K562 (cell line): Measurements from ENCODE around the gene FTO. TPM values are rescaled to one million over a fixed set of nuclear protein-coding genes. Genes with fewer than 3 reads are reported as not detected.

Experiments
- ATAC-seq: fragments of 200-7000 bp; cut with Tn5 transposase; 3 replicates; pipeline ENCODE4 v1.9.1; 2020; ENCODE audit warnings: moderate library complexity
- BruUV-seq: library from RNA; stranded (reverse); fragments of 400-500 nt; replicated peaks from 2 replicates; lab custom pipeline; 2021; lab: Mats Ljungman, UMichigan
- CTCF ChIA-PET: fragments of 300-600 bp; formaldehyde crosslinking; extraction: SDS; loops from one replicate; lab custom pipeline; 2021; ENCODE audit warnings: low intra/inter-chr PET ratio; lab: Yijun Ruan, JAX
- POLR2A ChIA-PET: fragments of 300-600, 350-650 bp; sonication (Branson Sonifier 250); formaldehyde crosslinking; extraction: SDS; loops from one replicate; lab custom pipeline; 2021; ENCODE audit warnings: antibody characterized with exemption, inconsistent platforms; lab: Yijun Ruan, JAX
- DNase-seq, 4 experiments: peaks; one replicate each; pipeline versions ENCODE4 v3.0.0 to v3.0.0-alpha.2; 2011 to 2018; ENCODE audit warnings: low spot score in 3 of 4, mixed read lengths in 3 of 4; ENCODE audit errors: extremely low read depth in 1 of 4
- FAIRE-seq: peaks from 2 replicates; lab custom pipeline; 2011; peaks lifted over from hg19 to GRCh38; lab: Jason Lieb, UNC
- H2AFZ ChIP-seq: 2 replicates; pipeline ENCODE4 v1.6.0; 2011; ENCODE audit warnings: low read depth, low read length, control low read depth, inconsistent platforms
- H3K27ac ChIP-seq: fragments of 200-600 bp; 3 replicates; pipeline ENCODE4 v1.8.0; 2011; ENCODE audit warnings: low read depth, mild to moderate bottlenecking, control low read depth, inconsistent platforms, low read length, moderate library complexity, mixed read lengths; ENCODE audit errors: extremely low read depth
- H3K27me3 ChIP-seq, 2 experiments: fragments of 300-600 bp in 1 of 2; 2 replicates in 1 of 2; 3 replicates in 1 of 2; pipeline versions ENCODE4 v1.6.0 to v1.8.0; 2011; ENCODE audit warnings: inconsistent platforms in 2 of 2, low read length in 2 of 2, mild to moderate bottlenecking in 1 of 2, mixed read lengths in 1 of 2, moderate library complexity in 1 of 2; ENCODE audit not compliant: control insufficient read depth in 2 of 2, insufficient read depth in 2 of 2
- H3K36me3 ChIP-seq: fragments of 300-600 bp; 3 replicates; pipeline ENCODE4 v1.8.0; 2011; ENCODE audit warnings: mild to moderate bottlenecking, low read length, inconsistent platforms; ENCODE audit not compliant: control insufficient read depth, insufficient read depth
- H3K4me1 ChIP-seq, 2 experiments: fragments of 200-600 bp in 1 of 2; replicated peaks in 1 of 2; 2 replicates in 1 of 2; 3 replicates in 1 of 2; pipeline versions ENCODE4 v1.5.1 to v1.8.0; 2011; ENCODE audit warnings: inconsistent platforms in 2 of 2, low read length in 2 of 2, mild to moderate bottlenecking in 1 of 2, mixed read lengths in 1 of 2, moderate library complexity in 1 of 2; ENCODE audit not compliant: control insufficient read depth in 2 of 2, insufficient read depth in 2 of 2
- H3K4me2 ChIP-seq: 2 replicates; pipeline ENCODE4 v1.6.1; 2011; ENCODE audit warnings: low read length, control low read depth, inconsistent platforms, mixed read lengths; ENCODE audit not compliant: insufficient read depth
- H3K4me3 ChIP-seq: fragments of 200-600 bp; sonication (generic), shearing (Covaris generic); 2 replicates; pipeline ENCODE4 v1.5.1; 2016; ENCODE audit warnings: control low read depth, inconsistent platforms
- H3K79me2 ChIP-seq: fragments of 200-600 bp; 3 replicates; pipeline ENCODE4 v1.8.0; 2011; ENCODE audit warnings: low read length, inconsistent platforms; ENCODE audit not compliant: control insufficient read depth, insufficient read depth
- H3K9ac ChIP-seq, 2 experiments: 2 replicates each; pipeline versions ENCODE4 v1.6.0 to v1.6.1; 2011; ENCODE audit warnings: low read depth in 2 of 2, low read length in 2 of 2, control low read depth in 1 of 2, inconsistent platforms in 1 of 2, mild to moderate bottlenecking in 1 of 2, mixed read lengths in 1 of 2; ENCODE audit not compliant: insufficient read depth in 1 of 2
- H3K9me1 ChIP-seq: one replicate; pipeline ENCODE4 v1.6.0; 2011; ENCODE audit warnings: inconsistent platforms, mild to moderate bottlenecking, low read length, moderate library complexity; ENCODE audit not compliant: control insufficient read depth, insufficient read depth
- H3K9me3 ChIP-seq: replicated peaks from 2 replicates; pipeline ENCODE4 v1.5.1; 2011; ENCODE audit warnings: low read depth, low read length, inconsistent platforms; ENCODE audit not compliant: control insufficient read depth, insufficient read depth
- H4K20me1 ChIP-seq: replicated peaks from 2 replicates; pipeline ENCODE4 v1.6.1; 2011; ENCODE audit warnings: low read length, inconsistent platforms, mixed read lengths; ENCODE audit not compliant: control insufficient read depth, insufficient read depth
- DDX20 ChIP-seq: fragments of 450-650 bp; IDR thresholded peaks from 2 replicates; pipeline ENCODE4 v1.6.1; 2016; ENCODE audit warnings: missing genetic modification characterization, low read depth, mild to moderate bottlenecking, missing compliant biosample characterization, moderate library complexity
- FOXA3 ChIP-seq, 2 experiments: fragments of 450-650 bp in 1 of 2; sonication (generic) in 1 of 2; formaldehyde crosslinking; IDR thresholded peaks in 1 of 2; conservative IDR thresholded peaks in 1 of 2; 2 replicates each; pipeline versions ENCODE4 v1.4.0 to v1.8.0; 2020 to 2022; ENCODE audit warnings: mild to moderate bottlenecking in 2 of 2, missing genetic modification reagents in 1 of 2
- GTF2E2 ChIP-seq: fragments of 200-800 bp; sonication (Bioruptor generic); IDR thresholded peaks from 2 replicates; pipeline ENCODE4 v1.6.1; 2016; ENCODE audit warnings: missing genetic modification characterization, missing compliant biosample characterization
- HNRNPLL ChIP-seq: fragments of 200-400 bp; formaldehyde crosslinking; IDR thresholded peaks from 2 replicates; pipeline ENCODE4 v1.6.1; 2017; ENCODE audit warnings: low read length, low read depth, mild to moderate bottlenecking; ENCODE audit not compliant: poor library complexity, severe bottlenecking
- HSF4 ChIP-seq: fragments of 250-450 bp; sonication (Bioruptor Pico); IDR thresholded peaks from 2 replicates; pipeline ENCODE4 v2.1.2; 2022; ENCODE audit warnings: mild to moderate bottlenecking, moderate library complexity, borderline replicate concordance
- MCM7 ChIP-seq, 2 experiments: fragments of 450-650 bp; IDR thresholded peaks; 2 replicates each; pipeline ENCODE4 v1.6.1; 2016 to 2018
- TBP ChIP-seq: optimal IDR thresholded peaks from 2 replicates; pipeline ENCODE3; 2011; ENCODE audit warnings: low read depth, low read length, improper control_type of control experiment
- ZNF165 ChIP-seq: fragments of 250-450 bp; sonication (Bioruptor Pico); IDR thresholded peaks from 2 replicates; pipeline ENCODE4 v1.4.0; 2020; ENCODE audit warnings: borderline replicate concordance
- WGBS: fragments of 100-300 bp; shearing (Covaris generic); methylation state at CpG from one replicate; pipeline ENCODE4 v1.1.6; 2016; ENCODE audit warnings: low coverage, mixed read lengths; ENCODE audit not compliant: insufficient coverage; ENCODE audit errors: missing lambda C conversion rate; 5-methylcytosine and 5-hydroxymethylcytosine counted together
- in situ Hi-C: fragments of 300-500 bp; cut with MboI; formaldehyde crosslinking; loops from 4 replicates; pipeline ENCODE4 v1.15.0; 2018; ENCODE audit warnings: inconsistent platforms, mixed read lengths
- intact Hi-C: fragments of 100-400 bp; cut with micrococcal nuclease; formaldehyde crosslinking; loops from 2 replicates; pipeline ENCODE4 v1.14.2; 2022
- polyA plus RNA-seq, 8 experiments: library from polyadenylated mRNA; depleted of rRNA in 4 of 8; stranded (reverse) in 5 of 8; unstranded in 3 of 8; fragments of >200 nt; fragmentation: Nextera tagmentation in 2 of 8; fragmentation: Illumina TruSeq in 1 of 8; extraction: Ambion mirVana in 2 of 8; extraction: Trizol in 1 of 8; gene quantifications; 2 replicates each; pipeline versions ENCODE4 v1.2.1 to v1.2.3, GENCODE V29; 2011 to 2014; ENCODE audit warnings: inconsistent platforms in 1 of 8, missing spikeins in 1 of 8
- total RNA-seq, 7 experiments: library from RNA; depleted of rRNA in 6 of 7; stranded (reverse); fragments of >200 nt in 6 of 7; fragmentation: Illumina TruSeq in 2 of 7; extraction: Trizol in 2 of 7; gene quantifications; 2 replicates each; pipeline versions ENCODE4 v1.2.1 to v1.2.3, GENCODE V29; 2011 to 2021; ENCODE audit warnings: low replicate concordance in 1 of 7
- TF ChIP-seq, protein P1 (sequence below): sonication (generic); formaldehyde crosslinking; IDR thresholded peaks from 2 replicates; pipeline ENCODE4 v1.8.0; 2022; ENCODE audit warnings: mild to moderate bottlenecking, missing genetic modification reagents
- TF ChIP-seq, protein P2 (sequence below): fragments of 250-450 bp; sonication (Bioruptor Pico); IDR thresholded peaks from 2 replicates; pipeline ENCODE4 v1.5.0; 2022; ENCODE audit warnings: mild to moderate bottlenecking

Gene FTO
- total and polyA plus RNA-seq, 9 of the 15 experiments (the other 6 are each of a cell fraction or from before 2014, with no cell fraction given), result 11.3 to 27.7 (median 25.5) TPM

DNA sequence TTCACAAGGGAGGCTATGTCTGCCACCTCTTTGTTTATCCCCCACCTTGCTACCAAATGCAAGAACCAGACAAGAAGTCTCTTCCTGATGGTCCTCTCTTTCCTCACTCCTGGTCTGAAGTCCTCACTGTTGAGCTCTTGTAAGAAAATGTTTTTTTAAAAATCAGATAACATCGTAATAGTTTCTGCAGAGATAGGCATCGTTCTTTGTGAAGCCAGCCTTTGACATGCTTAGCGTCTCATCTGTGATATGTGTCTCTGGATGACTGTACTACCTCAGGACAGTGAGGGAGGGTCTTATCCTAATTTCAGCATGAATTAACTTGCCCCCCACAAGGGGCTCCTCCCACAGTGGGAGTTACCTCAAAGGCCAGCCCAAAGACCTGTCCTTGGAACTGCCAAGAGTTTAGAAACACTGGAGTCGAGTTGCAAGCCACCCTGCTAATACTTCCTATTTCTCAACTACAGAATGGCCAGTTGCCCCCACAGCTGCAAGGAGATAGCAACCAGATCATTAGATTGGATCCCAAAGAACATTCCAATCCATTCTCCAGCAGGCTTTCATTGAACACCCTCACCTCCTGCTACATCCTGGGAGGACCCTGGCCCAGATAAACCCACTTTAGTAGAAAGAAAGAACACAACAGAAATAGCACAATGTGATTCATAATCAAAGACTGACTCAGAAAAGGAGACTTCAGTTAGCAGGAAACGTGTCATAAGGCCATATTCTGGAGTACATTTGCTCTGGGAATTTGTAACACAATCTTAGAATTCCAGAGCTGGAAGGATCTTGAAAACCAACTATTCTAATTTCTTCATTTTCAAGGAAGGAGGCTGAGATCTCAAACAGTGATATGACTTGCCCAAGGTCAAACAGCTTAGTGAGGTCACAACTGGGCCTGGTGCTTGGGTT, 431.7 kb downstream of the FTO start (continued):
- no peak for TF ChIP-seq HSF4 (CRISPR knock-in tag)
- TF ChIP-seq, all 486 proteins: peak for 0

DNA sequence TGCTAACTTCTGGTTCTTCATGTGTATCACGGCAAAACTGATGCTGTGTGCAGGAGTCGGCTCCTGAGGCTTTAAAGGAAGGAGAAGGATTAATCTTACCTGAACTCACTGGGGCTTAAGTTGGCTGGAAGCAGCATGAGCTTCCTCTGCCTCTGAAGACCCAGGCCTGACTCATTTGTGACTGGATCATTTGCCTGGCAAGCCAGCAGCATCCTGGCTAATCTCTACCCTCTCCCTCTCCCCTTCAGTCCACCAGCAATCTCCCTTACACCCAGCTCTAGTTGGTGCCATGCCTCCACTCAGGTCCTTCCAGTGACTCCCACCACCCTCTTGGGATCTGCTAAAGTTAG, 432.3 kb downstream of the FTO start:
- TF ChIP-seq HNRNPLL, result no peak
- no peak for TF ChIP-seq TBP
- no peak for TF ChIP-seq FOXA3 (CRISPR knock-in tag; conservative IDR thresholded peaks at IDR 0.05 in 1 of 2, IDR thresholded peaks at IDR 0.05 in 1 of 2)
- no peak for TF ChIP-seq DDX20 (tag)
- no peak for TF ChIP-seq GTF2E2 (tag)
- TF ChIP-seq, protein P1, sequence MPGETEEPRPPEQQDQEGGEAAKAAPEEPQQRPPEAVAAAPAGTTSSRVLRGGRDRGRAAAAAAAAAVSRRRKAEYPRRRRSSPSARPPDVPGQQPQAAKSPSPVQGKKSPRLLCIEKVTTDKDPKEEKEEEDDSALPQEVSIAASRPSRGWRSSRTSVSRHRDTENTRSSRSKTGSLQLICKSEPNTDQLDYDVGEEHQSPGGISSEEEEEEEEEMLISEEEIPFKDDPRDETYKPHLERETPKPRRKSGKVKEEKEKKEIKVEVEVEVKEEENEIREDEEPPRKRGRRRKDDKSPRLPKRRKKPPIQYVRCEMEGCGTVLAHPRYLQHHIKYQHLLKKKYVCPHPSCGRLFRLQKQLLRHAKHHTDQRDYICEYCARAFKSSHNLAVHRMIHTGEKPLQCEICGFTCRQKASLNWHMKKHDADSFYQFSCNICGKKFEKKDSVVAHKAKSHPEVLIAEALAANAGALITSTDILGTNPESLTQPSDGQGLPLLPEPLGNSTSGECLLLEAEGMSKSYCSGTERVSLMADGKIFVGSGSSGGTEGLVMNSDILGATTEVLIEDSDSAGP (CRISPR knock-in tag), result no peak
- TF ChIP-seq, protein P2, sequence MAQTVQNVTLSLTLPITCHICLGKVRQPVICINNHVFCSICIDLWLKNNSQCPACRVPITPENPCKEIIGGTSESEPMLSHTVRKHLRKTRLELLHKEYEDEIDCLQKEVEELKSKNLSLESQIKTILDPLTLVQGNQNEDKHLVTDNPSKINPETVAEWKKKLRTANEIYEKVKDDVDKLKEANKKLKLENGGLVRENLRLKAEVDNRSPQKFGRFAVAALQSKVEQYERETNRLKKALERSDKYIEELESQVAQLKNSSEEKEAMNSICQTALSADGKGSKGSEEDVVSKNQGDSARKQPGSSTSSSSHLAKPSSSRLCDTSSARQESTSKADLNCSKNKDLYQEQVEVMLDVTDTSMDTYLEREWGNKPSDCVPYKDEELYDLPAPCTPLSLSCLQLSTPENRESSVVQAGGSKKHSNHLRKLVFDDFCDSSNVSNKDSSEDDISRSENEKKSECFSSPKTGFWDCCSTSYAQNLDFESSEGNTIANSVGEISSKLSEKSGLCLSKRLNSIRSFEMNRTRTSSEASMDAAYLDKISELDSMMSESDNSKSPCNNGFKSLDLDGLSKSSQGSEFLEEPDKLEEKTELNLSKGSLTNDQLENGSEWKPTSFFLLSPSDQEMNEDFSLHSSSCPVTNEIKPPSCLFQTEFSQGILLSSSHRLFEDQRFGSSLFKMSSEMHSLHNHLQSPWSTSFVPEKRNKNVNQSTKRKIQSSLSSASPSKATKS (CRISPR knock-in tag), result no peak
- TF ChIP-seq MCM7 (IDR thresholded peaks at IDR 0.05), result no peak
- TF ChIP-seq ZNF165, result no peak
- Histone ChIP-seq H3K9me3 (no peaks in the 10 kb centered on the region), H3K9me1 (no peaks in the 10 kb centered on the region), H4K20me1 (no peaks in the 10 kb centered on the region), H3K4me3 (no peak overlapping the region), H3K4me1 (no peaks in the 10 kb centered on the region), H3K27me3 (peaks cover 0 to 4% of the 10 kb centered on the region in 2 experiments; a peak in 2 of 5 replicates), H3K36me3 (no peaks in the 10 kb centered on the region), H3K27ac (no peak overlapping the region), H2AFZ (no peak overlapping the region), H3K9ac (no peak overlapping the region), H3K79me2 (no peaks in the 10 kb centered on the region), H3K4me2 (no peak overlapping the region)
- CTCF ChIA-PET, result no interaction called here
- FAIRE-seq, result no peak
- in situ Hi-C loops (no loop called here), intact Hi-C loops (no loop called here)
- no peak for DNase-seq
- no TSS peak for BruUV-seq
- WGBS, result 0% methylated on average over 2 of the region's 2 CpGs
- ATAC-seq, result no peak
- POLR2A ChIA-PET, result no interaction called here
